K562 (cell line): ENCODE results near the gene MAZ. TPM values are rescaled to one million over a fixed set of nuclear protein-coding genes. Genes with fewer than 3 reads are reported as not detected.

Experiments used
- ATAC-seq: fragments of 200-7000 bp; cut with Tn5 transposase; 3 replicates; pipeline ENCODE4 v1.9.1; 2020; ENCODE audit warnings: moderate library complexity
- BruUV-seq: library from RNA; stranded (reverse); fragments of 400-500 nt; replicated peaks from 2 replicates; lab custom pipeline; 2021; lab: Mats Ljungman, UMichigan
- CTCF ChIA-PET: fragments of 300-600 bp; formaldehyde crosslinking; extraction: SDS; loops from one replicate; lab custom pipeline; 2021; ENCODE audit warnings: low intra/inter-chr PET ratio; lab: Yijun Ruan, JAX
- POLR2A ChIA-PET: fragments of 300-600, 350-650 bp; sonication (Branson Sonifier 250); formaldehyde crosslinking; extraction: SDS; loops from one replicate; lab custom pipeline; 2021; ENCODE audit warnings: antibody characterized with exemption, inconsistent platforms; lab: Yijun Ruan, JAX
- DNase-seq, 4 experiments: peaks; one replicate each; pipeline versions ENCODE4 v3.0.0 to v3.0.0-alpha.2; 2011 to 2018; ENCODE audit warnings: low spot score in 3 of 4, mixed read lengths in 3 of 4; ENCODE audit errors: extremely low read depth in 1 of 4
- FAIRE-seq: peaks from 2 replicates; lab custom pipeline; 2011; peaks lifted over from hg19 to GRCh38; lab: Jason Lieb, UNC
- H2AFZ ChIP-seq: 2 replicates; pipeline ENCODE4 v1.6.0; 2011; ENCODE audit warnings: low read depth, low read length, control low read depth, inconsistent platforms
- H3K27ac ChIP-seq: fragments of 200-600 bp; 3 replicates; pipeline ENCODE4 v1.8.0; 2011; ENCODE audit warnings: low read depth, mild to moderate bottlenecking, control low read depth, inconsistent platforms, low read length, moderate library complexity, mixed read lengths; ENCODE audit errors: extremely low read depth
- H3K27me3 ChIP-seq, 2 experiments: fragments of 300-600 bp in 1 of 2; 2 replicates in 1 of 2; 3 replicates in 1 of 2; pipeline versions ENCODE4 v1.6.0 to v1.8.0; 2011; ENCODE audit warnings: inconsistent platforms in 2 of 2, low read length in 2 of 2, mild to moderate bottlenecking in 1 of 2, mixed read lengths in 1 of 2, moderate library complexity in 1 of 2; ENCODE audit not compliant: control insufficient read depth in 2 of 2, insufficient read depth in 2 of 2
- H3K36me3 ChIP-seq: fragments of 300-600 bp; 3 replicates; pipeline ENCODE4 v1.8.0; 2011; ENCODE audit warnings: mild to moderate bottlenecking, low read length, inconsistent platforms; ENCODE audit not compliant: control insufficient read depth, insufficient read depth
- H3K4me1 ChIP-seq, 2 experiments: fragments of 200-600 bp in 1 of 2; replicated peaks in 1 of 2; 2 replicates in 1 of 2; 3 replicates in 1 of 2; pipeline versions ENCODE4 v1.5.1 to v1.8.0; 2011; ENCODE audit warnings: inconsistent platforms in 2 of 2, low read length in 2 of 2, mild to moderate bottlenecking in 1 of 2, mixed read lengths in 1 of 2, moderate library complexity in 1 of 2; ENCODE audit not compliant: control insufficient read depth in 2 of 2, insufficient read depth in 2 of 2
- H3K4me2 ChIP-seq: 2 replicates; pipeline ENCODE4 v1.6.1; 2011; ENCODE audit warnings: low read length, control low read depth, inconsistent platforms, mixed read lengths; ENCODE audit not compliant: insufficient read depth
- H3K4me3 ChIP-seq: fragments of 200-600 bp; sonication (generic), shearing (Covaris generic); 2 replicates; pipeline ENCODE4 v1.5.1; 2016; ENCODE audit warnings: control low read depth, inconsistent platforms
- H3K79me2 ChIP-seq: fragments of 200-600 bp; 3 replicates; pipeline ENCODE4 v1.8.0; 2011; ENCODE audit warnings: low read length, inconsistent platforms; ENCODE audit not compliant: control insufficient read depth, insufficient read depth
- H3K9ac ChIP-seq, 2 experiments: 2 replicates each; pipeline versions ENCODE4 v1.6.0 to v1.6.1; 2011; ENCODE audit warnings: low read depth in 2 of 2, low read length in 2 of 2, control low read depth in 1 of 2, inconsistent platforms in 1 of 2, mild to moderate bottlenecking in 1 of 2, mixed read lengths in 1 of 2; ENCODE audit not compliant: insufficient read depth in 1 of 2
- H3K9me1 ChIP-seq: one replicate; pipeline ENCODE4 v1.6.0; 2011; ENCODE audit warnings: inconsistent platforms, mild to moderate bottlenecking, low read length, moderate library complexity; ENCODE audit not compliant: control insufficient read depth, insufficient read depth
- H3K9me3 ChIP-seq: replicated peaks from 2 replicates; pipeline ENCODE4 v1.5.1; 2011; ENCODE audit warnings: low read depth, low read length, inconsistent platforms; ENCODE audit not compliant: control insufficient read depth, insufficient read depth
- H4K20me1 ChIP-seq: replicated peaks from 2 replicates; pipeline ENCODE4 v1.6.1; 2011; ENCODE audit warnings: low read length, inconsistent platforms, mixed read lengths; ENCODE audit not compliant: control insufficient read depth, insufficient read depth
- CXXC5 ChIP-seq: fragments of 250-450 bp; sonication (Bioruptor Pico); IDR thresholded peaks from 2 replicates; pipeline ENCODE4 v1.8.0; 2022; ENCODE audit warnings: inconsistent platforms, mild to moderate bottlenecking, moderate library complexity
- FOXJ2 ChIP-seq: fragments of 200-800 bp; sonication (Bioruptor generic); IDR thresholded peaks from 2 replicates; pipeline ENCODE4 v1.6.1; 2016; ENCODE audit warnings: missing genetic modification characterization, missing compliant biosample characterization
- MBD2 ChIP-seq: sonication (generic); IDR thresholded peaks from 2 replicates; pipeline ENCODE4 v1.6.1; 2016; ENCODE audit warnings: low read depth, borderline replicate concordance
- MTA3 ChIP-seq: fragments of 450-650 bp; formaldehyde crosslinking; IDR thresholded peaks from 2 replicates; pipeline ENCODE4 v1.6.1; 2017; ENCODE audit warnings: mild to moderate bottlenecking, borderline replicate concordance
- POLR2G ChIP-seq: fragments of 200-400 bp; formaldehyde crosslinking; IDR thresholded peaks from 2 replicates; pipeline ENCODE4 v1.6.1; 2017; ENCODE audit warnings: low read depth, mild to moderate bottlenecking, antibody characterized with exemption, low read length, moderate library complexity
- PTRF ChIP-seq: fragments of 450-650 bp; IDR thresholded peaks from 2 replicates; pipeline ENCODE4 v1.6.1; 2016; ENCODE audit warnings: mild to moderate bottlenecking, missing genetic modification characterization, missing compliant biosample characterization
- REST ChIP-seq, 2 experiments: fragments of 450-650 bp; formaldehyde crosslinking in 1 of 2; IDR thresholded peaks; 2 replicates each; pipeline versions ENCODE4 v1.4.0 to v1.6.1; 2014 to 2020; ENCODE audit warnings: mild to moderate bottlenecking in 2 of 2, borderline replicate concordance in 1 of 2, low read depth in 1 of 2
- SIN3A ChIP-seq, 2 experiments: fragments of 150-350 bp in 1 of 2; IDR thresholded peaks; 2 replicates each; pipeline ENCODE4 v1.6.1; 2011 to 2016; ENCODE audit warnings: borderline replicate concordance in 2 of 2, low read depth in 2 of 2, low read length in 2 of 2, mild to moderate bottlenecking in 2 of 2, moderate library complexity in 2 of 2; ENCODE audit not compliant: control insufficient read depth in 1 of 2
- ZNF184 ChIP-seq: sonication (generic); formaldehyde crosslinking; IDR thresholded peaks from 2 replicates; pipeline ENCODE4 v1.5.0; 2020; ENCODE audit warnings: missing genetic modification reagents
- WGBS: fragments of 100-300 bp; shearing (Covaris generic); methylation state at CpG from one replicate; pipeline ENCODE4 v1.1.6; 2016; ENCODE audit warnings: low coverage, mixed read lengths; ENCODE audit not compliant: insufficient coverage; ENCODE audit errors: missing lambda C conversion rate; 5-methylcytosine and 5-hydroxymethylcytosine counted together
- in situ Hi-C: fragments of 300-500 bp; cut with MboI; formaldehyde crosslinking; loops from 4 replicates; pipeline ENCODE4 v1.15.0; 2018; ENCODE audit warnings: inconsistent platforms, mixed read lengths
- intact Hi-C: fragments of 100-400 bp; cut with micrococcal nuclease; formaldehyde crosslinking; loops from 2 replicates; pipeline ENCODE4 v1.14.2; 2022
- polyA plus RNA-seq, 8 experiments: library from polyadenylated mRNA; depleted of rRNA in 4 of 8; stranded (reverse) in 5 of 8; unstranded in 3 of 8; fragments of >200 nt; fragmentation: Nextera tagmentation in 2 of 8; fragmentation: Illumina TruSeq in 1 of 8; extraction: Ambion mirVana in 2 of 8; extraction: Trizol in 1 of 8; gene quantifications; 2 replicates each; pipeline versions ENCODE4 v1.2.1 to v1.2.3, GENCODE V29; 2011 to 2014; ENCODE audit warnings: inconsistent platforms in 1 of 8, missing spikeins in 1 of 8
- total RNA-seq, 7 experiments: library from RNA; depleted of rRNA in 6 of 7; stranded (reverse); fragments of >200 nt in 6 of 7; fragmentation: Illumina TruSeq in 2 of 7; extraction: Trizol in 2 of 7; gene quantifications; 2 replicates each; pipeline versions ENCODE4 v1.2.1 to v1.2.3, GENCODE V29; 2011 to 2021; ENCODE audit warnings: low replicate concordance in 1 of 7
- TF ChIP-seq, protein P1 (sequence below): sonication (generic); formaldehyde crosslinking; IDR thresholded peaks from 2 replicates; pipeline ENCODE4 v1.8.1; 2022; ENCODE audit warnings: missing genetic modification reagents

MAZ gene
- total and polyA plus RNA-seq, 9 of the 15 experiments (the other 6 are each of a cell fraction or from before 2014, with no cell fraction given) = 45.4 to 532 (median 250) TPM

GRCh38 chr16:29811896-29812665 is 5.8 kb downstream of the MAZ start, which contains the start of gene PRRT2:
Gene PRRT2, plus strand, starts transcription at chr16:29812193. Its CDS starts 862 bp downstream, at chr16:29813055.
- H3K9me3 ChIP-seq = no peaks in the 10 kb centered on the region
- no peaks in the 10 kb centered on the region for H3K27me3 ChIP-seq
- POLR2A ChIA-PET = interaction anchor here (0.7 to 1.5 kb wide), 4 partner anchors 18 to 641 kb away, joined by 3 to 4 read pairs (median 3); partner anchors contain the start of gene ALDOA
- no peak for FAIRE-seq
- ATAC-seq = peak; percentile 5
- peaks cover 36% of the 10 kb centered on the region for H3K36me3 ChIP-seq
- peak within 1 kb of the TSS; percentile 91 for H3K4me2 ChIP-seq
- in situ Hi-C loops (no loop called here), intact Hi-C loops (loop anchor here (10.0 kb wide), 1 partner anchor 213 kb away; the partner anchor contains the start of gene C16orf92)
- peak within 1 kb of the TSS; percentile 27; the same call in 1 of the 3 replicates for H3K27ac ChIP-seq
- peak within 1 kb of the TSS; percentile 37 for H3K4me3 ChIP-seq
- H3K4me1 ChIP-seq = peaks cover 43 to 88% of the 10 kb centered on the region in 2 experiments
- 5% methylated on average over 36 of the region's 69 CpGs for WGBS
- H4K20me1 ChIP-seq = peaks cover 23% of the 10 kb centered on the region; the same call in 1 of the 2 replicates
- peak; percentile 62 to 74 (median 66) for DNase-seq
- peak within 1 kb of the TSS; percentile 71 for H2AFZ ChIP-seq
- no peaks in the 10 kb centered on the region for H3K9me1 ChIP-seq
- peak within 1 kb of the TSS in 1 of 2 experiments; percentile 85; a peak in 3 of 4 replicates for H3K9ac ChIP-seq
- peaks cover 45% of the 10 kb centered on the region for H3K79me2 ChIP-seq
- CTCF ChIA-PET = interaction anchor here (0.6 kb wide), 1 partner anchor 853 kb away, joined by 5 read pairs; no protein-coding TSS in a partner anchor
- no TSS peak for BruUV-seq
- TF ChIP-seq CXXC5 (CRISPR knock-in tag) = peak; percentile 33
- no peak for TF ChIP-seq ZNF184
- TF ChIP-seq, protein P1, sequence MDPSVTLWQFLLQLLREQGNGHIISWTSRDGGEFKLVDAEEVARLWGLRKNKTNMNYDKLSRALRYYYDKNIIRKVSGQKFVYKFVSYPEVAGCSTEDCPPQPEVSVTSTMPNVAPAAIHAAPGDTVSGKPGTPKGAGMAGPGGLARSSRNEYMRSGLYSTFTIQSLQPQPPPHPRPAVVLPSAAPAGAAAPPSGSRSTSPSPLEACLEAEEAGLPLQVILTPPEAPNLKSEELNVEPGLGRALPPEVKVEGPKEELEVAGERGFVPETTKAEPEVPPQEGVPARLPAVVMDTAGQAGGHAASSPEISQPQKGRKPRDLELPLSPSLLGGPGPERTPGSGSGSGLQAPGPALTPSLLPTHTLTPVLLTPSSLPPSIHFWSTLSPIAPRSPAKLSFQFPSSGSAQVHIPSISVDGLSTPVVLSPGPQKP = no peak
- TF ChIP-seq PTRF = no peak
- TF ChIP-seq FOXJ2 = 0 out of 2 replicates have a peak, but pooled peaks have one; percentile 57
- TF ChIP-seq MBD2 = no peak
- TF ChIP-seq SIN3A (IDR thresholded peaks at IDR 0.05; ENCODE audit: borderline replicate concordance in 2 of 2, control insufficient read depth in 1 of 2, low read depth in 2 of 2, low read length in 2 of 2) = peak in 1 of 2 experiments; percentile 31; a peak in 1 of 4 replicates
- peak; percentile 36 for TF ChIP-seq POLR2G
- TF ChIP-seq REST (IDR thresholded peaks at IDR 0.05; ENCODE audit: borderline replicate concordance) = peak; percentile 14; the same call in 1 of the 2 replicates
- TF ChIP-seq REST (CRISPR knock-in tag; IDR thresholded peaks at IDR 0.05; ENCODE audit: low read depth) = no peak
- TF ChIP-seq MTA3 = no peak
